HG03460 (cell line): ENCODE measurements around the gene NFIX.

Experiments
- ATAC-seq: cut with Tn5 transposase; IDR thresholded peaks from one replicate; pipeline ENCODE4 v1.9.1; 2021; ENCODE audit not compliant: unreplicated experiment

The NFIX gene

GRCh38 chr19:13100841-13101589 is 105.7 kb downstream of the NFIX start:
- ATAC-seq: no peak

- no peak for ATAC-seq
Observed at GRCh38 chr19:13101590-13102415, 106.5 kb downstream of the NFIX start.

DNA sequence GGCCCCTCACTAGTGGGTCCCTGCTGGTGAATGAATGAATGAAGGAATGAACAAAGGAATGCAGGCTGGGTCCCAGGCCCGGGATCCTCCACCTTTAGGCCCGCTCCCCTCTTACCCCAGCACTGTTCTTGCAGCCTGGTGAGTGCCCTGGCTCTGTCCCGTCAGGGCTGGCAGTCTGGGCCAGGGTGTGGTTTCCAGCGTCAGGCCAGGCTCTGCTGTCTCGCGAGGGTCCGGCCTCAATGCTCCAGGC is 107.1 kb downstream of the NFIX start:
- no peak for ATAC-seq

DNA sequence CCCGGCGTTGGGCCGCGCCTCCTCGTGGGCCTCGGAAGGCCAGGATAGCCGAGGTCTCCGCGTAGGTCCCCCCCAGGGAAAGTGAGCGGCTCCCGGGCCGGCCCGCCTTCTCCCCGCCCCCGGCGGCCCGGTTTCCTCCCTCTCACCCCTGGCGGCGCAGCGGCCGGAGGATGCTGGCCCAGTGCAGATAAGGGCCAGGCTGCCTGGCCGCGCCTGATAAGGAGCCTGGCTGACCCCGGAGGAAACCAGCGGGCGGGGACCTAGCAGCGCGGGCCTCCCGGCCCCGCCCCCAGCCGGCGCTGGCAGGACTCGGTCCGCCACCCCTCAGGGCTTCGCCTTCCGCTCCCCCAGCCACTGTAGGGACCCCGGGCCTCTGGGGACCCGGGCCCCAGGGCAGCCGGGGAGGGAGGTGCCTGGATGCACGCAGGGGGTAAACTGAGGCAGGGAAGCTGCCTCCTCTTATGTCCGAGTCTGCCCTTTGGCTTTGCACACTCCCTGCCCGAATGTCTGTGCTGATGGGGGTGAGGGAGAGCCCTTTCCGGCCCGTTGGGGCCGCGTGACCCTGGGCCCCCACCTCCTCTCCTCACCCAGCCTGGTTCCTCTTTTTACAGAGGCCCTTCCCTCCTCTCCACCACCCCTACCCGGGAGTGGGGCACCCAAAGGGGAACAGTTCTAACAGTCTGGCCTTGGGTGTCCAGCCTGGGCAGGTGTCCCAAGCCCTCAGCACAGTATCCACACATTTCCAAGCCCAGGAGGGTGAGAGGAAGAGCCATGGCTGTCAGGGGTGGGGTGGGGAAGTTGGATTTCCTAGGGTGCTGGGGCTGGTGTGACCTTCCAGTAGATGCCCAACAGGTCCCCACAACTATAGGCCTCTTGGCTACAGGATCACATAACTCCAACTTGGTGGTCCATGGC is 107.6 kb downstream of the NFIX start, which contains the start of gene LYL1:
Gene LYL1, minus strand, starts transcription at position 193 of the 915 bp plus-strand sequence. CDS start 1,687 bp downstream, outside the sequence.
- ATAC-seq: no peak

GRCh38 chr19:13103581-13104359 is 108.5 kb downstream of the NFIX start:
- no peak for ATAC-seq

DNA sequence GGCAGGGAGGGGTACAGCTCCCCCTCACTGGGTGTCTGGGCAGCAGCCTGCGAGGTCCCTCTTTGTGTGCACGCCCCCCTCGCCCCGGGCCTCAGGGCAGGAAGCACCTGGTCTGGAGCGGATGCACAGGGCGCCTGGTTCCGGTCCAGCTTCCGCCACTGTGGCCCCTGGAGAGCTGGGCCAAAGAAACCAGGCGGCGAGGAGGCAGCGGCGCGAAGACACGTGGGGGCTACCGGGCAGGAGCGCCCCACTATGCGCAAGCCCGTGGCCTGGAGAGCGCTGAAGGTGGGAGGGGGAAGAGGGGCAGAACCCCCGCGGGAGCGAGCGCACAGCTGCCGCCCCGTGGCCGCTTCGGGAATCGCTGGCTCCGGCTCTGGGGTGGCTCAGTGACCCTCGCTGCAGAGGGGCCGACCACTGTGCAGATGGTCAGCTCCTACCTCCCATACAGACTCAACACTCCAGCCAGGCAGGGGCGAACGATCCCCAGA is 109.1 kb downstream of the NFIX start:
- no peak for ATAC-seq

GRCh38 chr19:13104848-13105711 is 109.8 kb downstream of the NFIX start:
- no peak for ATAC-seq

GRCh38 chr19:13109361-13110098 is 114.3 kb downstream of the NFIX start:
- ATAC-seq: no peak

DNA sequence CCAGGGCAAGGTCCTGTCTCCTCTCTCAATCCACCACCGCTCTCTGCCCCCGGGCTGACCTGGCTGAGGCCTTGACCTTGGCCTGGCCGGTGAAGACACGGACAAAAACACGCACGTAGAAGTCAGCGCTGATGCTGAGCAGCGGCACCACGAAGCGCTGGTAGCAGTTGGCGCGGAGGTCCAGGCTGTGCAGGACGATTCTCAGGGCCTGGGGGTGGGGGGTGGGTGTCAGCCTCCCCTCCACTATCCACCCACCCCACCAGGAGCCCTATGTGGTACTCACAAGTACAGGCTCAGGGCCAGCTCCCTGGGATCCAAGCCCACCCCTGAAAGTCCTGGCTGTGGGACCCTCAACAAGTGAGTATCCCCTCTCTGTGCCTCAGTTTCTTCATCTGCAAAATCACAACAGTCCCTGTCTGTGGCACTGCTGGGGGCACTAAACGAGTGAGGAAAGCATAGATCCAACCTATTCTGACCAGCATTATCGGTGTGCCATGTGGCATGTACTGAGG is 114.9 kb downstream of the NFIX start:
- ATAC-seq: no peak

GRCh38 chr19:13112555-13112954 is 117.3 kb downstream of the NFIX start:
- no peak for ATAC-seq

GRCh38 chr19:13115936-13116281 is 120.6 kb downstream of the NFIX start:
- no peak for ATAC-seq

DNA sequence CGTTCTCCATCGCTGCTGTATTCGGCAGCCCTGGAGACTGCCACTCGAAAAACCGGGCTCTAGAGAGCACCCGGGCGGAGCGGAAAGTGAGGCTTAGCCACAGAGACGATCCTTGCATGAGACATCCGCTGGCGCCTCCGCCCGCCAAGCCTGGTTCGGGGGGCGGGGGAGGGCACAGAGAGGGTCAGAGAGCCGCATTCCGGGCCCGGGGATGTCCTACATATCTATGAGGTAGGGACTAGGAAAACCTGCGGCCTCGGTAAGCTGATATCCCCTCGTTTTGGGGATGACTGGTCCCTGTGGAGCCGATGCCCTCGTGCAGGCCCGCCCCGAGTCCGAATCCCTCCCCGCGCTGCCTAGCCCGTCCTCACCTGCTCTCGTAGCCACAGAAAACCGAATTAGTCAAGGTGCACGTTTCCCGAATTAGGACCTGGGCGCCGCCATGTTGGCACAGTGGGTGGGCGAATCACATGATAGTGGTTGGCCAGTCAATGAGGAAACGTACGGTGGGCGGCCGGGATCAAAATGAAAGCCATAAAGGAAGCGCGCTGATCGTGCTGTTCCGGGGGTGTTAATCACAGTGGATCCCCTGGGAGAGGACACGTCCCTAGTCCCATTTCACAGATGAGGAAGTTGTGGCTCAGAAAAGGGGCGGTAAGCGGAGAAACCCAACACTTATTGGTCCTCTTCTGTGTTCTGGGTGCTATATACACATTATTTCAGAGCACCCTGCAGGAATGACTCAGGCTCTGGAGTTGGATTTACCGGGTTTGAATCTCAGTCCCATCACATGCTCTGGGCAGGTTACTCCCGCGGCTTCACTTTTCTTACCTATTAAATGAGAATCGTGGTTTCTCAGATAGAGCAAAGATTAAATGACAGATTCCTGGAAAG is 121.3 kb downstream of the NFIX start, which contains the start of gene TRMT1:
Gene TRMT1, minus strand, starts transcription at position 459 of the 894 bp plus-strand sequence. Its CDS starts 341 bp downstream, at position 118.
- ATAC-seq: peak; percentile 52

GRCh38 chr19:13117176-13117771 is 122.0 kb downstream of the NFIX start:
- no peak for ATAC-seq

GRCh38 chr19:13117772-13118423 is 122.6 kb downstream of the NFIX start, which contains the start of gene NACC1:
TSS of gene NACC1 (plus strand) at chr19:13118264. CDS start at chr19:13135208, 16,944 bp downstream.
- ATAC-seq: peak; percentile 64

DNA sequence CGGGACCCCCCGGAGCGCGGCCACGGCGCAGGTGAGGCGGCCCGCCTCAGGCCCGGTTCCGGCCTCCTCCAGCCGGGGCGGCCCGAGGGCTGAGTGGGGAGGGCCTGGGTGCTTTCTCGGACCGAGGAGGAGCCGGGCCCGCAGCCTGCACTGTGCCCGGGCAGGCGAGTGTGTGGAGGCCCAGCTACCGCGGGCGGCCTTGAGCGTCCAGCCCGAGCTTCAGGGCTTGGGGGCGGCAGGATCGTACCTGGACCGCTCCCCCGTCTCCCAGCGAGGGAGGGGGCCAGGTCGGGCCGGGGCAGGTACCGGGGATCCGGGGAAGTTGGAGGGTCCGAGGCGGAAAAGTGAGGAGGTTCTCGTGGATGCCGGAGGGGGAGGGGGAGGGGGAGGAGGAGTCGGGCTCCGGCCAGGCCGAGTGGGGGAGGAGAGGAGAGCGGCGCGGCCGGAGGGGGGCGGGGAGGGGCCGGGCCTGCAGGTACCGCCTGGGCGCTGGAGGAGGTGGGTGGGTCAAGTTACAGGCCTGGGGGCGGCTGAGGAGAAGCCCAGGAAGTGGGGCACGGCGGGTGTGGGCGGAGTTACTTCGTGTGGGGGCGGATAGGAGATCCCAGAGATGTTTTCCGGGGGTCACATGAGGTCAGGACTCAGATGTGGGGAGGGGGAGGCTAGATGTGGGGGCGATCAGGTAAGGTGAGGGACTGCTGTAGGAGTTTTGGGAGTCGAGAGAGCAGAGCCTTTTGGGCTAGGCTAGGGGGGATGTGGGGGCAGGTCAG is 123.3 kb downstream of the NFIX start:
- no peak for ATAC-seq

DNA sequence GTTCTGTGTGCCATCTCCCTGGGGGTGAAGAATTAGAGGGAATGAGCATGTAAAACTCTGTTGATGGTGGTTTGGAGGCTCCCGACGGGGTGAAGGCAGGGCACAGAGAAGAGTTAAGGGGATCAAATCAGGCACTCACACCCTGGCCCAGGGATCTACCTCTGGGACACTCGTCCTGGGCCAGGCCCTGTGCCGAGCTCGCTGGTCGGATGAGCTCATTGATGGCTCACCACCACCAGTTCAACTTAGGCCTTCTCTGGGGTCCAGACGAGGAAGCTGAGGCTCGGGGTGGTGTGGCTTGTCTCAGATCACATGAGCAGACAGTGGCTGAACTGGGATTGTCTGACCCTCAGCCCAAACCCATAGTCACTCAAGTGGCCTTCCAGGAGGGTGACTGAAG is 124.4 kb downstream of the NFIX start:
- ATAC-seq: no peak
